ENCODE measurements around the gene DTHD1. TPM values are rescaled to one million over a fixed set of nuclear protein-coding genes. Genes with fewer than 3 reads are reported as not detected.
A peak's percentile ranks its signal among the peaks of the same experiment; 100 is the strongest.

DTHD1 gene
- total RNA-seq, 2 experiments from 2014 or later: 0.17 to 0.25 TPM

DNA sequence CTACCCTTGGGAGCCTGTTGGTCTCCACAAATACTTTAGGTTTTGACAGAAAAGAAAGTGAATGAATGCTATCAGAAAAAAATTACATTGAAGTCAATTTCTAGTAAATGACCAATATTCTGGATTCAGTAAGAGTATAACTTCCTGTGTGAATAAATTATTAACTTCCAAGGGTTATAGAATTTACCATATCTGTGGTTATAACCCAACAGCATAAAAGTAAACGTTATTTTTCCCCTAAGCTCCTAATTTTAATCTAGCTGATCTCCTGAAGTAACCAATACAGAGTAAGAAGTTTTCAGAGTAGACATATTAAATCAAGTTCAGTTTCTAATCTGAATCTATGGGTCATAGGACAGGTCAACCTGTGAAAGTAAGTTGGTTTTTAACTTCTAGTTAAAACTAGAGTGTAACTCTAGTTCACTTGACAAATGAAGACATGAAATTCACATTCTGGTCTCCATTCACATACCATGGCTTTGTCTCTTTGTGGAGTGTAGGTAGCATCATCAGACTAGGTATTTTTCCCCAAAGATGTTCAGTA is 22.8 kb downstream of the DTHD1 start:
- Mint-ChIP-seq H3K36me3 (ENCODE audit: low read depth) (no peaks in the 10 kb centered on the region), H3K9me3 (no peaks in the 10 kb centered on the region), H3K27me3 (ENCODE audit: low read depth) (no peaks in the 10 kb centered on the region), H3K4me1 (ENCODE audit: low read depth) (peaks cover 8% of the 10 kb centered on the region), H3K4me3 (no peak overlapping the region), H3K27ac (no peak overlapping the region)
- intact Hi-C loops (cut with micrococcal nuclease): no loop called here
- no peak for DNase-seq
- CTCF ChIA-PET: no interaction called here

DNA sequence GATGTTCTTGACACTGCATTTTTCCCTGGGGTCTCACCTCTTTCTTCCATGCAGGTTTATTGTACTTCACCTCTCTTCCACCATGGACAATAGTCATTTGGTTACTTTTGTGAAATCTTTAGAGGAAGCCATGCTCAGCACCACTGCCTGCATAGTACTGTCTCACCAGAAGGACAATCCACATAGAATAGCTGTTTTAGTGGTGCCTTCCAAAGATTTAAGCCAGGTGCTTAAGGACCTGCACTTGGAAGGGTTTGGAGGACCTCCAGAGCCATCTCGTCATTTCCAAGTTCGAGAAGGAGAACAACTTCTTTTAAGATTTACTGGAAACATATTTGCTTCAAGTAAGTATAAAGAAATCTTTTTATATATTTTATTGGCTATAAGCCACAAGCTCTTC is 26.7 kb downstream of the DTHD1 start:
- Mint-ChIP-seq H3K9me3 (no peaks in the 10 kb centered on the region), H3K4me3 (no peak overlapping the region), H3K4me1 (ENCODE audit: low read depth) (peaks cover 30% of the 10 kb centered on the region), H3K36me3 (ENCODE audit: low read depth) (no peaks in the 10 kb centered on the region), H3K27me3 (ENCODE audit: low read depth) (no peaks in the 10 kb centered on the region), H3K27ac (no peak overlapping the region)
- CTCF ChIA-PET: no interaction called here
- intact Hi-C loops (cut with micrococcal nuclease): no loop called here
- DNase-seq: no peak

DNA sequence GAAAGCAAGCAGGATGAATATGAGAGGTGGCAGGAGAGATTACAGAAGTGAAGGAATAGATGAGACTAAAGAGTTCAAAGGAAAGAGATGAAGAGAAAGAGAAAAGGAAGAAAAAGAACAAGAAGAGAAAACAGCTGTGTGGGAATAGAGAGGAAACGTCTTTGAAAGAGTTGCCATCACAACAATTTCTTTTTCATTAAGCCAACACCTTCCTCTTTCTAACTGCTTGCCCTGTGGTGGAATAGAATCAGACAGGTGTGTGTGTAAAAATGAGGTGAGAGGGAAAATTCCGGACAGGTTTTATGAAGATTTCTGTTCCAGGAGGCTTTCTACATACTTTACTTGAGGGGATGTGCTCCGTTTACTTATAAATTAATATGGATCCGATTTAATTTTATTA is 28.8 kb downstream of the DTHD1 start:
- no peak for DNase-seq
- Mint-ChIP-seq H3K4me1 (ENCODE audit: low read depth) (peaks cover 28% of the 10 kb centered on the region), H3K36me3 (ENCODE audit: low read depth) (no peaks in the 10 kb centered on the region), H3K27ac (no peak overlapping the region), H3K4me3 (no peak overlapping the region), H3K27me3 (ENCODE audit: low read depth) (no peaks in the 10 kb centered on the region), H3K9me3 (no peaks in the 10 kb centered on the region)
- intact Hi-C loops (cut with micrococcal nuclease): no loop called here
- CTCF ChIA-PET: no interaction called here

DNA sequence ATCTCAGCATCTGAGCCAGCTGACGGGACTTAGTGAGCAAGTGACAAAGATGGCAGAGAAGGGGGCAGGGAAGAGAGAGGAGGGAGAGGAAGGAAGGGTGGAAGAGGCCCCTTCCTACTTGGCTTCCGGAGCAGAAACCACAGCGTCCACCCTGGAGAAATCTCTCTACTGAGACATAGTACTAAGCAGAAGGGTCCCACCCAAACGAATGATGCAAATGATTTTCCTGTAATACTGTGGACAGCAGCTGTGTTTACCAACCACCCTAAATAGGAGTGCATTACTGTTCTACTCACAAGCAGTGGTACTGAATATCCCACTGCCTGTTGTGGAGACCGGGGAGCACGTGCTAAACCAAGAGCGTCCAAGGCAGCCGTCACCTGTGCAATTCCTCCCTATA is 29.4 kb downstream of the DTHD1 start:
- no peaks in the 10 kb centered on the region for H3K36me3 Mint-ChIP-seq (ENCODE audit: low read depth)
- H3K4me3 Mint-ChIP-seq: no peak overlapping the region
- peaks cover 30% of the 10 kb centered on the region for H3K4me1 Mint-ChIP-seq (ENCODE audit: low read depth)
- no peaks in the 10 kb centered on the region for H3K9me3 Mint-ChIP-seq
- CTCF ChIA-PET: no interaction called here
- intact Hi-C loops (cut with micrococcal nuclease): no loop called here
- peak; percentile 51 for DNase-seq
- H3K27me3 Mint-ChIP-seq (ENCODE audit: low read depth): no peaks in the 10 kb centered on the region
- peak overlapping the region; percentile 50 for H3K27ac Mint-ChIP-seq

DNA sequence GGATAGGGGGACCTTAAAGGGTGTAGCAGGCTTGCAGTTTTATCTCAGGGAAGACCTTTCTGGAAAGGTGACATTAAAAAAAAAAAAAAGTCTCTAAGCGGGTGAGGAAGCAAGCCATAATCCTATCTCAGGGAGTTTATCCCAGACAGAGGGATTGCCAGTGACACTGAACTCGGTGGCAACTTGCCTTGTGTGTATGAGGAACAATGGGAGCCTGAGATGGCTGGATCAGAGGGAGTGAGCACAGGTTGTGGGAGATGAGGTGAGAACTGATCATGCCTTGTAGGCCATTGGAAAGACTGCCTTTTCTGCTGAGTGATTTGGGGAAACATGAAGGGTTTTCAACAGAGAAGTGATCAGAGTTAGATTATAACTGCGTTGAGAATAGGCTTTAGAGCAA is 31.1 kb downstream of the DTHD1 start:
- CTCF ChIA-PET: interaction anchor here (2.3 kb wide), 1 partner anchor 68 kb away, joined by 7 read pairs; the partner anchor contains the start of gene ARAP2
- H3K36me3 Mint-ChIP-seq (ENCODE audit: low read depth): no peaks in the 10 kb centered on the region
- DNase-seq: no peak
- H3K4me1 Mint-ChIP-seq (ENCODE audit: low read depth): peaks cover 42% of the 10 kb centered on the region
- no peaks in the 10 kb centered on the region for H3K27me3 Mint-ChIP-seq (ENCODE audit: low read depth)
- H3K27ac Mint-ChIP-seq: no peak overlapping the region
- intact Hi-C loops (cut with micrococcal nuclease): no loop called here
- no peaks in the 10 kb centered on the region for H3K9me3 Mint-ChIP-seq
- H3K4me3 Mint-ChIP-seq: no peak overlapping the region

DNA sequence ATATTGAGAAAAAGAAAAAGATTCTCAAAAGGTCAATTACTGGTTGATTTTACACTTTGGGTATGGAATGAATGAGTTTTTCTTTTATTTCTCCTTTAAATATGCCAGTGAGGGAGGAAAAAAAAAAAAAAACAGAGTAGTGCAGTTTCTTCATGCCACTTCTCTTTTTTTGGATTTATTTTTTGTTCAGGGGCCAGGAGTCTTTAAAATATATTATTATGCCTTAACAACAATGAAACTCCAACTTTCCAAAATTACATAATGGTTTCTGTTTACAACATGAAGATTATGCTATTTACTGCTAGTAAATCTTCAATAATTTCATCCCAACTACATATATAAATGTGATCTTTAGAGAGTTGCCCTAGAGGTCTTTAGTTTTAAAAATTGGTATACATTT is 31.9 kb downstream of the DTHD1 start:
- Mint-ChIP-seq H3K4me3 (no peak overlapping the region), H3K27me3 (ENCODE audit: low read depth) (no peaks in the 10 kb centered on the region), H3K36me3 (ENCODE audit: low read depth) (no peaks in the 10 kb centered on the region), H3K9me3 (no peaks in the 10 kb centered on the region), H3K4me1 (ENCODE audit: low read depth) (peaks cover 46% of the 10 kb centered on the region), H3K27ac (no peak overlapping the region)
- no peak for DNase-seq
- intact Hi-C loops (cut with micrococcal nuclease): no loop called here
- CTCF ChIA-PET: interaction anchor here (1.4 to 2.3 kb wide), 2 partner anchors 27 to 69 kb away, joined by 7 read pairs; partner anchors contain the start of gene ARAP2

DNA sequence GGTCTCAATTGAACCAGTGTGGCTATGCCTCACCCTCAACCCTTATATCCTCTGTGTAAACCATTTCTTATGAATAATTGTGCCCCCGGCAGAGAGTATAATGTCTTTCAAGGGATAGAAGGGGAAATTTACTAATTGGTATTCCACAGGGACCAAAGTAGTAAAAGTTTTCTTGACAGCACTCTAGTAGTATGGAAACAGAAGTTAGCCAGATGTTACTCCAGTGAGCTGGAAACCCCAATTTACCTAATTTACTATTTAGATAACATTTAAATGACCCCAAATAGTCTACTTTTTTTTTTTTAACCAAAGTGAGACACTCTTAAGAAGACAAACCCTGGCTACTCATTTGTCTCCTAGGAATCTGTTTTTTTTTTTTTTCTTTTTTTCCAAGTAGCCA is 32.3 kb downstream of the DTHD1 start:
- Mint-ChIP-seq H3K27ac (no peak overlapping the region), H3K27me3 (ENCODE audit: low read depth) (no peaks in the 10 kb centered on the region), H3K4me1 (ENCODE audit: low read depth) (peaks cover 46% of the 10 kb centered on the region), H3K36me3 (ENCODE audit: low read depth) (no peaks in the 10 kb centered on the region), H3K9me3 (peaks cover under 1% of the 10 kb centered on the region), H3K4me3 (no peak overlapping the region)
- intact Hi-C loops (cut with micrococcal nuclease): no loop called here
- CTCF ChIA-PET: interaction anchor here (1.4 to 2.3 kb wide), 2 partner anchors 28 to 69 kb away, joined by 7 read pairs; partner anchors contain the start of gene ARAP2
- DNase-seq: no peak

DNA sequence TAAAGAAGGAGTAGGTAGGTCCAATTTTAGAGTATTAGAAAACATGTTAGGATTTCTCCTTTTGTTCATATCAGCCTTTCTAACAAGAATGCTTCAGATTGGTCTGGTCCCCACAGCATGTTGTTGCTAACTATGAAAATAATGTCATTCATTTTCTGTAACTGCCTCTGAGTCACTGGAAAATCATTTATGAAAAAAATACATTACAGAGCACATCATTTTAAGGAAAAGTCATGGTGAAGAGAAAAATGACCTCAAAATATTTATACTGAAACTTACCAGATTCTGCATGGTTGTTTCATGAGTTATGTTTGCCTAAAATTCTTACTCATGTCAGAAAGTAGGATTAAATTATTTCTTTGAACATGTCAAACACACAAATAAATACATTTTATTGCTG is 35.2 kb downstream of the DTHD1 start:
- Mint-ChIP-seq H3K27me3 (ENCODE audit: low read depth) (no peaks in the 10 kb centered on the region), H3K36me3 (ENCODE audit: low read depth) (no peaks in the 10 kb centered on the region), H3K4me3 (no peak overlapping the region), H3K9me3 (peaks cover 3% of the 10 kb centered on the region), H3K27ac (peak overlapping the region; percentile 80), H3K4me1 (ENCODE audit: low read depth) (peaks cover 48% of the 10 kb centered on the region)
- DNase-seq: peak; percentile 22
- intact Hi-C loops (cut with micrococcal nuclease): loop anchor here (1.0 to 5.0 kb wide), 6 partner anchors 10 to 236 kb away; no protein-coding TSS in a partner anchor
- CTCF ChIA-PET: no interaction called here

DNA sequence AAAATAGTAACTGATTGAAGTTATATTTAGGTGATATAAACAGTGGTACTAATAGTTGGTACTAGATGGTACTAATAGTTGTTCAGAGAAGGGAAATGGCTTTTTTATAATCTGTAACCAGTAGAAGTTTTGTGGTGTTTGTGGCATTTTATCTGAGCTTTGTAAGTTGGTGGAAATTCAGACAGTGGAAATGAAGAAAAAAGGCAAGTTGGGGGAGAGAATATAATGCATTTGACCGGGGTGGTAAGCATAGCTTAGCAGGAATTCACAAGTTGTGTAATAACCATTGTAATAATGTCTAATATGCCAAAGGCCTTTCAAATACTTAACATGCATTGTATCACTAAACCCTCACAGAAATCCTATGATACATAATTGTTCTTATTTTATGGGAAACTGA is 36.3 kb downstream of the DTHD1 start:
- Mint-ChIP-seq H3K27ac (peak overlapping the region; percentile 20), H3K36me3 (ENCODE audit: low read depth) (no peaks in the 10 kb centered on the region), H3K4me3 (no peak overlapping the region), H3K4me1 (ENCODE audit: low read depth) (peaks cover 56% of the 10 kb centered on the region), H3K9me3 (peaks cover 3% of the 10 kb centered on the region), H3K27me3 (ENCODE audit: low read depth) (no peaks in the 10 kb centered on the region)
- intact Hi-C loops (cut with micrococcal nuclease): loop anchor here (5.0 kb wide), 1 partner anchor 235 kb away; no protein-coding TSS in a partner anchor
- DNase-seq: no peak
- CTCF ChIA-PET: no interaction called here

DNA sequence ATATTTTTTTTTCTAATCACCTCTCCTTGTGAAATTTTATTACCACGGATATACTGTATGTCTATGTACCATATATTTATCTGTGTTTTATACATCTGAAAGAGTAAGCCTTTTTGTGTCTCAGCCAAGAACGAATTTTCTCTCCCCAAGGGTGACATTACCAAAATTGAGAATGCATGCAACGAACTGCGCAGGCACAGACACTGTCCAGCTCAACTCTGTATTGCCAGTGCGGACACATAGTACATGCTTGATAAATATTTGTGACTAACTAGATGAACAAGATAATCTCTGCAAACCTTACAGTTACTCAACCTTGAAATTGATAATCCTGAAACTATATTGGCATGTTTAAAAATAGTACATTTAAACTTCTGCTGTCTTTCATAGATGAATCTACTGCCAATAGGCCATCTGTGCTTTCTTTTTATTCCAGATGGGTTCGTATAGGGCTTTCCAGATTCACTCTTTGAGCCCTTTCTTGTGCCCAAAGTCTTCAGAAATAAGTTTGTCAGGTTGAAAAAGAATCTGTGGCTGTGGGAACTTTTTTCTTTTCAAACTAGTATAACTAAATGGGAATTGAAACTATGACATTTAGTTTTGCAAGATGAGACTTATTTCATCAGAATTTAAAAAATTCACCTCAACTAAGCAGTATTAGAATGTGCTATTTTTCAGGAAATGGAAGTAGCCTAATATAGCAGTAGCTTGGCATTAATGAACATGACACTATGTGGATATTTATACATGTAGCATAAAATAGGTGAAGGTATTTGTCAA is 38.9 kb downstream of the DTHD1 start:
- Mint-ChIP-seq H3K9me3 (peaks cover 3% of the 10 kb centered on the region), H3K27ac (peak overlapping the region; percentile 37), H3K27me3 (ENCODE audit: low read depth) (no peaks in the 10 kb centered on the region), H3K4me3 (no peak overlapping the region), H3K4me1 (ENCODE audit: low read depth) (peaks cover 69% of the 10 kb centered on the region), H3K36me3 (ENCODE audit: low read depth) (no peaks in the 10 kb centered on the region)
- no peak for DNase-seq
- intact Hi-C loops (cut with micrococcal nuclease): loop anchor here (5.0 to 10.0 kb wide), 5 partner anchors 346 to 1994 kb away; partner anchors contain the start of genes PGM2 and TBC1D1
- CTCF ChIA-PET: interaction anchor here (0.7 kb wide), 2 partner anchors 76 to 112 kb away, joined by 3 read pairs; no protein-coding TSS in a partner anchor

DNA sequence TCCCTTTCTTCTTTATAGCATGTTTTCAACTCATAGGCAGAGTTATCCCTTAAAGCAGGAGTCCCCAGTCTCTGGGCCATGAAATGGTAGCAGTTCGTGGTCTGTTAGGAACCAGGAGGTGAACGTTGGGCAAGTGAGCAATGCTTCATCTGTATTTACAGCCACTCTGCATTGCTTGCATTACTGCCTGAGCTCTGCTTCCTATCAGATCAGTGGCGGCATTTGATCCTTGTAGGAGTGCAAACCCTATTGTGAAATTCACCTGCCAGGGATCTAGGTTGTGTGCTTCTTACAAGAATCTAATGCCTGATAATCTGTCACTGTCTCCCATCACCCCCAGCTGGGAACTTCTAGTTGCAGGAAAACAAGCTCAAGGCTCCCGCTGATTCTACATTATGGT is 39.8 kb downstream of the DTHD1 start:
- Mint-ChIP-seq H3K9me3 (peaks cover 3% of the 10 kb centered on the region), H3K4me3 (no peak overlapping the region), H3K4me1 (ENCODE audit: low read depth) (peaks cover 71% of the 10 kb centered on the region), H3K27me3 (ENCODE audit: low read depth) (no peaks in the 10 kb centered on the region), H3K27ac (peak overlapping the region; percentile 14), H3K36me3 (ENCODE audit: low read depth) (no peaks in the 10 kb centered on the region)
- CTCF ChIA-PET: interaction anchor here (0.6 to 0.7 kb wide), 3 partner anchors 11 to 113 kb away, joined by 3 to 4 read pairs (median 3); no protein-coding TSS in a partner anchor
- DNase-seq: no peak
- intact Hi-C loops (cut with micrococcal nuclease): loop anchor here (5.0 to 10.0 kb wide), 5 partner anchors 346 to 1994 kb away; partner anchors contain the start of genes PGM2 and TBC1D1

DNA sequence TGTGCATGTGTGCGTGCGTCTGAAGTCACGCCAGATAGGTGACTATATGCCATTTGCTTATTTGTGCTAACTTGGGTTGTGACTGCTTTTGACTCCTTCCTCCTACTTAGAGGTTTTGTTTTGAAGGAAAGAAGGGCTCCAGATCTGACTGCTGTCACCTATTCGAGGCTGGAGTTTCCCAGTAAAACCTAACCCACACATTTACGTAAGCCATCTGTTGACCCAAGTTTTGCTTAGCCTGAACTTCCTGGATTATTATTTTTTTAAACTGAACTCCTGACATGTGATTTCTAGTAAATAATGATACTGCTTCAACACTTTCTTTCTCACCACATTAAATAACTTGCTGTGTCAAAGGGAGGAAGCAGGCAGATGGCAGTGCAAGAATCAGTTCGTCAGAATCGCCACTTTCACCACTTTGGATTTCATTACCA is 41.5 kb downstream of the DTHD1 start:
- Mint-ChIP-seq H3K36me3 (ENCODE audit: low read depth) (no peaks in the 10 kb centered on the region), H3K9me3 (peaks cover 3% of the 10 kb centered on the region), H3K27me3 (ENCODE audit: low read depth) (no peaks in the 10 kb centered on the region), H3K27ac (peak overlapping the region; percentile 92), H3K4me3 (peak overlapping the region; percentile 27), H3K4me1 (ENCODE audit: low read depth) (peaks cover 71% of the 10 kb centered on the region)
- CTCF ChIA-PET: no interaction called here
- DNase-seq: peak; percentile 66
- intact Hi-C loops (cut with micrococcal nuclease): loop anchor here (1.0 to 10.0 kb wide), 15 partner anchors 9 to 1992 kb away; partner anchors contain the start of genes ARAP2, PGM2 and TBC1D1

All from activated naive CD4-positive, alpha-beta T cell treated with anti-CD3 and anti-CD28 coated beads for 36 hours (primary cell).